Activated naive CD8-positive, alpha-beta T cell treated with anti-CD3 and anti-CD28 coated beads for 36 hours (primary cell): ENCODE measurements around the gene HLA-DMB. TPM values are rescaled to one million over a fixed set of nuclear protein-coding genes. Genes with fewer than 3 reads are reported as not detected.

ENCODE experiments used
- total RNA-seq, 2 experiments: library from RNA; stranded (reverse); gene quantifications; one replicate each; pipeline ENCODE4 v1.2.3, GENCODE V29; 2021

The HLA-DMB gene
- total RNA-seq, 2 experiments from 2014 or later, result 4.6 to 6.1 TPM

Other genes with a start within 250 kb of the HLA-DMB start
- under 1 TPM; 0.45 to 0.46 TPM for gene HLA-DQA2, start 199.6 kb downstream of the HLA-DMB start, total RNA-seq
- under 1 TPM in 1 of 2 experiments, not detected in 1; 0.54 TPM for gene HLA-DQB2, start 177.5 kb downstream of the HLA-DMB start, total RNA-seq
- gene HLA-DOB, start 124.0 kb downstream of the HLA-DMB start, total RNA-seq, result 1 to 10 TPM; 1.9 to 2.1 TPM
- 100 to 1,000 TPM; 216 to 226 TPM for gene TAP2, start 102.3 kb downstream of the HLA-DMB start, total RNA-seq
- 100 to 1,000 TPM; 385 to 393 TPM for gene PSMB8, start 97.0 kb downstream of the HLA-DMB start, total RNA-seq
- 100 to 1,000 TPM; 337 to 356 TPM for gene TAP1, start 87.3 kb downstream of the HLA-DMB start, total RNA-seq
- 100 to 1,000 TPM; 315 to 316 TPM for gene PSMB9, start 86.8 kb downstream of the HLA-DMB start, total RNA-seq
- 10 to 100 TPM; 15.8 to 16.9 TPM for gene HLA-DMA, start 12.1 kb upstream of the HLA-DMB start, total RNA-seq
- 100 to 1,000 TPM; 298 to 335 TPM for gene BRD2, start 27.6 kb upstream of the HLA-DMB start, total RNA-seq
- 1 to 10 TPM; 9.8 to 9.9 TPM for gene HLA-DOA, start 68.6 kb upstream of the HLA-DMB start, total RNA-seq
- 10 to 100 TPM; 14.7 to 16.3 TPM for gene HLA-DPA1, start 132.6 kb upstream of the HLA-DMB start, total RNA-seq
- 1 to 10 TPM; 8.2 to 9.3 TPM for gene HLA-DPB1, start 135.0 kb upstream of the HLA-DMB start, total RNA-seq